Peyer's patch (tissue), 4 donors: ENCODE data around the gene MCOLN2. TPM values are rescaled to one million over a fixed set of nuclear protein-coding genes. Genes with fewer than 3 reads are reported as not detected.

ENCODE experiments used
- DNase-seq, 3 donors: peaks; one replicate each; pipeline ENCODE4 v3.0.0-alpha.2; 2017 to 2019
- H3K27ac ChIP-seq, 4 donors: fragments of 200-600 bp; sonication (generic); one replicate each; pipeline ENCODE4 v1.5.1; 2016 to 2019
- H3K27me3 ChIP-seq, 2 donors: fragments of 200-600 bp; sonication (generic); one replicate each; pipeline ENCODE4 v1.5.1; 2019
- H3K36me3 ChIP-seq, 3 donors: fragments of 200-600 bp; sonication (generic); one replicate each; pipeline ENCODE4 v1.5.1; 2016 to 2019
- H3K4me1 ChIP-seq, 4 donors: fragments of 200-600 bp; sonication (generic); one replicate each; pipeline ENCODE4 v1.5.1; 2016 to 2019
- H3K4me3 ChIP-seq, 4 donors: fragments of 200-600 bp; sonication (generic); 1 replicate in 3 of 4; 2 replicates in 1 of 4; pipeline ENCODE4 v1.5.1; 2016 to 2019; ENCODE audit warnings: mild to moderate bottlenecking in 1 of 4
- H3K9me3 ChIP-seq, 4 donors: fragments of 200-600 bp; sonication (generic); one replicate each; pipeline ENCODE4 v1.5.1; 2016 to 2019; ENCODE audit warnings: mild to moderate bottlenecking in 1 of 4
- POLR2A ChIP-seq, 2 donors: fragments of 450-650 bp; IDR thresholded peaks; one replicate each; pipeline ENCODE4 v1.5.1; 2017; ENCODE audit warnings: antibody characterized with exemption in 2 of 2, mild to moderate bottlenecking in 2 of 2, moderate library complexity in 2 of 2
- total RNA-seq, 4 donors: library from RNA; depleted of rRNA; stranded (reverse); fragments of >200 nt; gene quantifications; one replicate each; pipeline ENCODE4 v1.1.0, GENCODE V29; 2016
- TF ChIP-seq, protein P1 (sequence below), 6 experiments: fragments of 450-650 bp in 4 of 6; fragments of 200-600 bp in 2 of 6; sonication (generic) in 1 of 6; IDR thresholded peaks; one replicate each; pipeline ENCODE4 v1.5.1; 2017 to 2019; ENCODE audit warnings: antibody characterized with exemption in 6 of 6, mild to moderate bottlenecking in 3 of 6, moderate library complexity in 1 of 6

MCOLN2 gene
- total RNA-seq, 4 donors from 2014 or later: 1.7 to 62.7 (median 5.2) TPM

DNA sequence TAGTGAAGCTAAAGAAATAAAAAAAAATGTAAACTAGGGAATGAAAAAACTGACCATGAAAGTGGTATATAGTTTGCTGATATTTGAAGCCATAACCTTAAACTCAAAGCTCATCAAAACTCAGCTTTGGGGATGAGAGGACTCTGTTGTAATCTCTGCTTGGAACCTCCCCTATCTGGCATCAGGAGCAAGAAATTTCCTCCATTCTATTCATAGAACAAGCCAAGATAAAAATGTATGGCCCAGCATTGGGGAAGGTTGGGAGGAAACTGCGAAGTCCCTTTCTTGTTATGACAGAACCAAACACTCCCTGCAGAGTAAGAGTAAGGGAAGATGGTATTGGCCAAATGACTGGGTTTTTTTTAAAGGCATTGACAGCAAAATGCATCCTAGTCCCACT is 35.6 kb downstream of the MCOLN2 start:
- H3K4me3 ChIP-seq: no peak overlapping the region
- TF ChIP-seq, protein P1, sequence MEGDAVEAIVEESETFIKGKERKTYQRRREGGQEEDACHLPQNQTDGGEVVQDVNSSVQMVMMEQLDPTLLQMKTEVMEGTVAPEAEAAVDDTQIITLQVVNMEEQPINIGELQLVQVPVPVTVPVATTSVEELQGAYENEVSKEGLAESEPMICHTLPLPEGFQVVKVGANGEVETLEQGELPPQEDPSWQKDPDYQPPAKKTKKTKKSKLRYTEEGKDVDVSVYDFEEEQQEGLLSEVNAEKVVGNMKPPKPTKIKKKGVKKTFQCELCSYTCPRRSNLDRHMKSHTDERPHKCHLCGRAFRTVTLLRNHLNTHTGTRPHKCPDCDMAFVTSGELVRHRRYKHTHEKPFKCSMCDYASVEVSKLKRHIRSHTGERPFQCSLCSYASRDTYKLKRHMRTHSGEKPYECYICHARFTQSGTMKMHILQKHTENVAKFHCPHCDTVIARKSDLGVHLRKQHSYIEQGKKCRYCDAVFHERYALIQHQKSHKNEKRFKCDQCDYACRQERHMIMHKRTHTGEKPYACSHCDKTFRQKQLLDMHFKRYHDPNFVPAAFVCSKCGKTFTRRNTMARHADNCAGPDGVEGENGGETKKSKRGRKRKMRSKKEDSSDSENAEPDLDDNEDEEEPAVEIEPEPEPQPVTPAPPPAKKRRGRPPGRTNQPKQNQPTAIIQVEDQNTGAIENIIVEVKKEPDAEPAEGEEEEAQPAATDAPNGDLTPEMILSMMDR (IDR thresholded peaks at IDR 0.05): no peak
- TF ChIP-seq POLR2A (IDR thresholded peaks at IDR 0.05): no peak
- H3K9me3 ChIP-seq: no peaks in the 10 kb centered on the region
- H3K27ac ChIP-seq: no peak overlapping the region
- H3K27me3 ChIP-seq: no peaks in the 10 kb centered on the region
- H3K36me3 ChIP-seq: no peaks in the 10 kb centered on the region
- DNase-seq: no peak
- no peaks in the 10 kb centered on the region for H3K4me1 ChIP-seq

DNA sequence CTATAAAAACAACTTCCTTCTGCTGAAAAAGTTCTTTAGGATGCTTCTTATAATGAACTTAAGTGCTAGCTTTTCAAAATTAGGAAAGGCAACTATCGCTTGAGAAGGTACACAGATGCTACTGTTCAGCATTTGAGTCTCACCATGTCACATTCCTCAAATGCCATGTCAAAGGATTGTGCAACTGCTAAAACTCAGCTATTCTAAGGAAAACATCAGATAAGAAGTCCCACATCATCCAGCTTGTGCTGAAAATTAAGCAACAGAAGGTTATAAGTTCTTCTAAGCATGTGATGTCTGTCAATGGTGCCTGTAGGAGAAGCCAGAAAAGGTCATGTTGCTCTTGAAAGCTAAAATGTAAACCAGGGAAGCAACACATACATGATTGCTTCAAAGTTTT is 36.5 kb downstream of the MCOLN2 start:
- Histone ChIP-seq H3K27me3 (no peaks in the 10 kb centered on the region), H3K36me3 (no peaks in the 10 kb centered on the region), H3K9me3 (no peaks in the 10 kb centered on the region), H3K4me1 (no peaks in the 10 kb centered on the region), H3K4me3 (no peak overlapping the region), H3K27ac (no peak overlapping the region)
- TF ChIP-seq, protein P1 (IDR thresholded peaks at IDR 0.05): no peak
- no peak for TF ChIP-seq POLR2A (IDR thresholded peaks at IDR 0.05)
- DNase-seq: no peak

DNA sequence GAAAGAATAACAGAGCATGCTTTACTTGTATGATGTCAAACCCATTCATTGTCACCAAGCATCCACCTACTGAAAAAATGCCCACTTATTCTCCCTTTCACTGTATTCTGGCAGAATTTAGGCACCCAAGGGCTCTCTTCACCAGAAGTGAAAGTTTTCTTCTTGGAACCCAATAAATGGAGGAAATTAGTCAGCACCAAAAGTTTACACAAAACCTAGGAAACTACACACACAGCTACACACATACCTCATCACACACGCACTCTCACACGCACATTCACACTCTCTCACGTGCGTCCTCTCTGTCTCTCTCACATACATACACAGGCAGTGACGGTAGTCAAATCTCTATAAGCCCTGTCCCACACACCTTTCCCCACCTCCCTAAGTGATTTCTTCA is 37.6 kb downstream of the MCOLN2 start:
- Histone ChIP-seq H3K36me3 (no peaks in the 10 kb centered on the region), H3K27ac (no peak overlapping the region)

DNA sequence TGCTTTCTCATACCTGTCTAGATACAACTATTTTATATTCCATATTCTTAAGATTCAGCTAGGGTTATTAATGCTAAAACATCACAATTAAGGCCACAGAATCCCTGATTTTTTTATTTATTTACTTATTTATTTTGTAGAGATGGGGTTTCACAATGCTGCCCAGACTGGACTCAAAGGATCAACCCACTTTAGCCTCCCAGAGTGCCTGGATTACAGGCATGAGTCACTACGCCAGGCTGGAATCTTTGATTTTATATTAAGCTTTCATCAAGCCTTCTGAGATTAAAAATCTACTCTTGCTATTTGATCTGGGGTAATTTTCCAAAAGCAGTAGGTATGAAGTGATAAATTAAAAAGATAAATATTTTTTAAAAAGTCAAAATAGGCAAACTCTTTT is 38.9 kb downstream of the MCOLN2 start:
- H3K9me3 ChIP-seq: no peaks in the 10 kb centered on the region
- H3K4me3 ChIP-seq: no peak overlapping the region
- no peak for DNase-seq
- no peak overlapping the region for H3K27ac ChIP-seq
- TF ChIP-seq POLR2A (IDR thresholded peaks at IDR 0.05): no peak
- TF ChIP-seq, protein P1 (IDR thresholded peaks at IDR 0.05): no peak
- no peaks in the 10 kb centered on the region for H3K27me3 ChIP-seq
- H3K4me1 ChIP-seq: no peaks in the 10 kb centered on the region
- H3K36me3 ChIP-seq: no peaks in the 10 kb centered on the region

More for the DNA sequence above, 37.6 kb downstream of the MCOLN2 start:
- DNase-seq: no peak
- no peak overlapping the region for H3K4me3 ChIP-seq
- no peaks in the 10 kb centered on the region for H3K27me3 ChIP-seq
- TF ChIP-seq, protein P1 (IDR thresholded peaks at IDR 0.05): no peak
- TF ChIP-seq POLR2A (IDR thresholded peaks at IDR 0.05): no peak
- no peaks in the 10 kb centered on the region for H3K9me3 ChIP-seq
- H3K4me1 ChIP-seq: no peaks in the 10 kb centered on the region

DNA sequence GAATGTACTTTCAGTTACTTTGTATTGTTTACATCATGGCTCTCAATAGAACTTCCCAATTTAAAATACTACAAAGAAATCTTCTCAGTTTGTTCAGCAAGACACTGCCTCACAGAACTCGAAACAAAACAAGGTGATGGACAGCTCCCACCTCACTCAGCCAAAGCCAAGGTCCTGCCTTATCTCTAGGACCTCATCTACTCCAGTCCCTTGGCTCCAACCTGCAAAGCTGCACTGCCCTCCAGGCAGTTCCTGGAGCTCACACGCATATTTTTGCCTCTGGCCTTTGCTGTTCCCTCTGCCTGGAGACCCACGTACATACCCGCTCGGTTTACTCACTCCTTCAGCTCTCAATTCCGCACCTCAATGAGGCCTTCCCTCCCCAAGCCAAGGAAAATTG is 40.3 kb downstream of the MCOLN2 start:
- H3K36me3 ChIP-seq: no peaks in the 10 kb centered on the region
- H3K4me3 ChIP-seq: no peak overlapping the region
- no peaks in the 10 kb centered on the region for H3K27me3 ChIP-seq
- TF ChIP-seq, protein P1 (IDR thresholded peaks at IDR 0.05): no peak
- TF ChIP-seq POLR2A (IDR thresholded peaks at IDR 0.05): no peak
- no peak overlapping the region for H3K27ac ChIP-seq
- no peak for DNase-seq
- H3K9me3 ChIP-seq: no peaks in the 10 kb centered on the region
- no peaks in the 10 kb centered on the region for H3K4me1 ChIP-seq

DNA sequence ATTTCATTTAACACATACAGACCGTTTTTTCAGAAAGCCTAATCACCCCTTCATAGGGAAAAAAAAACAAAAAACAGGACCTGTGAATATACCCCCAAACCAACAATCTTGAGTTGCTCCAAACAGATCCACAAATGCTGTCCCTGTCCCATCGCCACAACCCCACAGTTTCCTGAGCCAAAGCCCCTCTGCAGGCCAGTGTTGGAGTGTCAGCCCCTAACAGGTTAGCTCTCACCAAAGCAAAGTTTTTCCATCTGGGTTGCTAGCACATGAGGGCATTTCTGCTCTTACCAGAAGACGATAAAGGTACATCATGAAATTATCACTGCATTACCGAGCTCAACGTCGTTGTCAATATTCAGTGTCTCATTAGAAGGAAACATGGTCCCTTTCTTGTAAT is 40.8 kb downstream of the MCOLN2 start:
- H3K36me3 ChIP-seq: no peaks in the 10 kb centered on the region
- DNase-seq: no peak
- no peaks in the 10 kb centered on the region for H3K9me3 ChIP-seq
- H3K27me3 ChIP-seq: no peaks in the 10 kb centered on the region
- TF ChIP-seq, protein P1 (IDR thresholded peaks at IDR 0.05): no peak
- no peak for TF ChIP-seq POLR2A (IDR thresholded peaks at IDR 0.05)
- H3K4me1 ChIP-seq: no peaks in the 10 kb centered on the region
- no peak overlapping the region for H3K27ac ChIP-seq
- no peak overlapping the region for H3K4me3 ChIP-seq
